ENCODE data around the gene THYN1.

The THYN1 gene

DNA sequence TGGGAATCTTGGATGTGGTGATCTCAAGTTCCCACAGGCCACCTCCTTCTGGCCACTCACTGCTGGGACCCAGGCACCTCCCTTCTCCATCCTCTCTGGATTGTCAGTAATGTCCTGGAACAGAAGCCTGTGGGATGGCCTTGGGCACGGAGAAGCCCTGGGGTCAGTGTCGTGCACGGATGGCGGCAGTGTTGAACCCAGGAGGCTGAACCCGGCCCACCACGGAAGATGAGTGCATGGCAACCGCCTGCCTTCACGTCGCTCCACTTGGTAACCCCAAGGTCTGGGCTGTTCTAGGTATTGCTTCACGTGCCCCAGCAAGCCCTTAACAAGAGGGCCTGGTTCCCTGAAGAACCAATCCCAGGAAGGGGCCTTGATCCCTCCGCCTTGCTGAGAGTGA is 7.1 kb downstream of the THYN1 start:
- DNase-seq: no peak

DNA sequence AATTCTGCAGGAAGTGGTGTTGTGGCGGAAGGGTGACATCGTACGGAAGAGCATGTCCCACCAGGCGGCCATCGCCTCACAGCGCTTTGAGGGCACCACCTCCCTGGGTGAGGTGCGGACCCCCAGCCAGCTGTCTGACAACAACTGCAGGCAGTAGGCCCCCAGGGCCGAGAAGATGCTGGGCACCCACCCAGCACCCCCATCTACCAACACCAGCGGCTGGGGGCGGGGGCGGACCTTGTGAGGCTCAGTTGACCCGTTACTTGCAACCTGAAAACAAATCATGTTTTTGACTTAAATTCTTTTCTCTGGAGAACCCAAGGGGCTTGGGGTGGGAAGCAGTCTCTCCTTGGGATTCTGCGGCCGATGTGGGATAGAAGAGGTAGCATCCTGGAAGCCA is 7.7 kb downstream of the THYN1 start:
- no peak for DNase-seq

DNA sequence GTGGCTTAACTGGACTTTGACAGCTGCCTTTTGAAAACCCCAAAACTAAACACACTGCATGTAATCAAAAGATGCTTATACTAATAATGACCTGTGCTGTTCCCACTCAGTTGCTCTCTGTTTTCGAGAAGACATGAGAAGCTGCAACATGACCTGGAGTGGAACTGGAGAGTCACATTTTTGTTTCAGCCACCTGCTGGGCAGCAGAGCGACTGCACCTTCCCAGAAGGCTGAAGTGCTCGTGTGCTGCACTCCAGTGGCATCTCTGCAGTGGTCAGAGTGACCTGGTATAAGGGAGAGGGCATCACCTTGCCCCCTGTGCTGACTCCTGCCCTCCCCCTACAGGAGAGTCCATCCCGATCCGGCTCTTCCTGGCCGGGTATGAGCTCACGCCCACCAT is 8.6 kb downstream of the THYN1 start:
- DNase-seq: no peak

DNA sequence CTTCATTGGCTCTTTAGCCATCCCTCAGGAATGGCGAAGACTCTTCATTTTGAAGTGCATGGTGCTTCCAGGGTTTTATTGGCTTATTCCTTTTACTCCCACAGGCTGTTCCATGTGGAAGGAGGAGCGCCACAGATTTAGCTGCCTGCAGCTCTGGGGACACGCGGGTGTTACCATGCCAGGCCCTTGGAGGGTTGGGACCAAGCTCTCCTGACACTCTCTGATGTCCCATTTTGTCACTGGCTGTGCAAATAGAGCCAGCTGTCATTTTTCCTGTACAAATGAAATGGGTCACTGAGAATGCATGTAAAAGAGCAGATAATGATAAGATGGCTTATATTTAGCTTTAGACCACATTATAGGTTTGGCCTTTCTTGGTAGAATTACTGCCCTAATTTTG is 9.2 kb downstream of the THYN1 start:
- DNase-seq: no peak

DNA sequence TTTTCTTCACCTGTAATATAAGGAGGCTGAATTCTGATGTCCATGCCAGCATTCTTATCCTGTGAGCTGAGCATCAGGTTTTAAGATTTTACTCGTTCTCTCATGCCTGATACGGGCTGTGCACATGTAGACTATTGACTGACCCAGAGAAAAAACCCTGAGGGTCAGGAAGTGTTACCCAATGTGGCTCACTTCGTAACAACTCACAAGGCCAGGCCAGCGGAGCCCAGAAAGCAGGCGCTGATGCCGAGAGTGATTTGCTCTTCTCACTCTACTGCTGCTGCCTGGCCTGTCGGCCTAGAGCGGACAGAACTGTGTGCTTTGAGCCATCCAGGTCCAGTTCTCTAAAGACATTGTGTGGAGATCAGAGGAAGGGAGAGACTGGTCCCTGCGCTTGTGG is 10.8 kb downstream of the THYN1 start:
- no peak for DNase-seq

DNA sequence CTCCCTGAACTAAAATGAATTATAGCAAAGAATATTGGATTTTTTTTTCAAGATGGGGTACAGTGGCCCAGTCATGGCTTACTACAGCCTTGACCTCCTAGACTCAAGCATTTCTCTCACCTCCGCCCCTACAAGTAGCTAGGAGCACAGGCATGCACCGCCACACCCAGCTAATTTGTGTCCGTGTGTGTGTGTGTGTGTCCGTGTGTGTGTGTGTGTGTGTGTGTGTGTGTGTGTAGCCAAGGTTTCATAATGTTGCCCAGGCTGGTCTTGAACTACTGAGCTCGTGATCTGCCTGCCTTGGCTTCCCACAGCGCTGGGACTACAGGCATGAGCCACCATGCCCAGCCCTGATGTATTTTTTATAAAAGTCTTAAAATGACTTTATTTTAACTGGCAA is 12.6 kb downstream of the THYN1 start:
- no peak for DNase-seq

DNA sequence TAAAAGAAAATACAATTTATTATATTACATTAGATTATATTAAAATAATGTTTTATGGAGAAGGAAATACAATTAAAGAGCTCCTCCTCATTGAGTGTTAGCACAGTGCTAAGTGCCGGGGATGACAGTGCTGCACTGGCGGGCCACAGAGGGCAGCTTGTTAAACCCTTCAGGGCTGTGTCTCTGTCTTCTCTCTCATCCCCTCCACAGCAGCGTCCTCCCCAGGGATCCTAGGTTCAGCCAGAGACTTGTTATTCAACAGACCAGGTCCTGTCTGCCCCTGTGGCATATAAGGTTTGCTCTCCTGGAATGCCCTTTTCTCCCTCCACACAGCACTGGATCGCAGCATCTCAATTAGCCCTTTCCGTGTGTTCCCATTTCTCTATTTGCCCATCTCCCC is 14.2 kb downstream of the THYN1 start:
- DNase-seq: no peak

DNA sequence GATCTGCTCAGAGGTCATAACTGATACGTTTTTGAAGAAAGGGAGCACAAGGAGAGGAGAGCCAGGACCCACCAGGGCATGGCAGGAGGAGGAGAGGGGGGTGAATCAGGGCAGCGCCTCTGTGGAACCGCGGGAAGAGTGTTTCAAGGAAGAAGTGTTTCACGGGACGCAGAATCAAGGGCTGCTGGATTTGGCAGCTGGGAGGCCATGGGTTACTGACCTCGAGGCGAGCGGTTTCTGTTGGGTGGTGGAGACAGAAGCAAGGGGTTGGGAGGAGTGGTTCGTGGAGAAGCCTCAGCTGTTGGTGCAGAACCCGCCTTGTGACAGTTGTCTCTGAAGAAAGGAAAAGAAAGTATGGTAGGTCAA is 15.6 kb downstream of the THYN1 start:
- no peak for DNase-seq

DNA sequence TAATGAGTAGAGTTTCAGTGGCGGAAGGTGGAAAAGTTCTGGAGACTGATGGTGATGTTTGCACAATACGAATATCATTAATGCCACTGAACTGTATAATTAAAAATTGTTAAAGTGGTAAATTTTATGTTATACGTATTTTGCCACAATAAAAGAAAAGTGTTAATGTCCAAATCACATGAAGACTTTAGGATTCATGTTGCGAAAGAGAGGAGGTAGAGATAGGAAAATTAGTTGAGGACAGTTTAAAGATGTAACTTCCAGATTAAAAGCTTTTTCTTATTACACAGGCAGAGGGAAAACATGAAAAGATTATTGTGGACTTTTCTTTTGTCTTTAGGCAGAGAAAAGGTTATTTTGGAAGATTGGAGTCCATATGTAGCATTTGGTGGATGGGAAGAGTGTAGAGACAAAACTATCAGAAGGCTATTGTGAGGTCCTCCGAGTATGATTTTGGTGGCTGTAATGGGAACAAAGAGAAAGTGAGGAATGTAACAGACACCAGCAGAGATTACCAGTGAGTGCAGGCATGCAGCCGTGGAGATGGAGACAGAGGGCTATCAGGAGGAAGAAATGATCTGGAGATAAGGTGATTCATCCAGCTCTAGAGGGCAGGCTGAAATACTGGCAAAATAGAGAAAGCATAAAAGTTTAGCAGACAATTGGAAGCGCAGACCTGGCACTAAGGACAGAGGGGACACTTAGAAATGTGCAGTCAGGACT is 16.2 kb downstream of the THYN1 start:
- no peak for DNase-seq

DNA sequence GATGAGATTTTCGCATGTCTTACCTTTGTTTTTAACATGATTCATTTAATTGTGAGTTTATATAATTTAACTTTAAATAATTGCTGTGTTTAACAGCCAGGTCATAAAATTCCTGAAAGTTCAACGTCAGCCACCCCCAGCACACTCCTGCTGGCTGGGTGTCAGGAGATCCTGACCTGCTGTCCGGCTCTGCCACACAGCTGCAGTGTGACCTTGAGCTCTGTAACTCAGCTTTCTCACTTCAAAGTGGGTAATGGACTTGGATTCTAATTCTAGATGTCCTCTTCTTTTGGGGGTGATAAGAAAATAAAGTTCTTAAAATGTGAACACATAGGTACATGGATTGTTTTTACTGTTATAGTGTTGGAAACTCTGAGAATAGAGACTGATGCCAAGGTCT is 17.8 kb downstream of the THYN1 start:
- DNase-seq: no peak

DNA sequence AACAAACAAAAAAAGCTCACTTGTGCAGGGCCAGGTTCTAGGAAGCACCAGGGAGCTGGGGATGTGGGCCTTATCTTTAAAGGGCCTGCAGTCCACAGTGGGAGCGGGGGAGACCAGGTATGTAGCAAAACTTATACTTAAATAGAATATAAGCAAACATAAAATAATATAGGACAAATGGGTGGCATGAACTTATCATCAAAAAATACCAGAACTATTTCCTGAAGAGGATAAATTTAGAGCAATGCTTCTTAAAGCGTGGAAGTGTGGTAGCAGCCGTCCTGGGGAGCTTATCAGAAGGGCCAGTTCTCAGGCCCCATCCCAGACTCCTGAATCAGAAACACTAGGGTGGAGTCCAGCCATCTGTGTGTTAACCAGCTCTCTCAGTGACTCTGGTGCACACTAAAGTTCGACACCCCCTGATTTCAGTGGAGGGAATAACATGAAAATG is 19.4 kb downstream of the THYN1 start:
- DNase-seq: no peak

DNA sequence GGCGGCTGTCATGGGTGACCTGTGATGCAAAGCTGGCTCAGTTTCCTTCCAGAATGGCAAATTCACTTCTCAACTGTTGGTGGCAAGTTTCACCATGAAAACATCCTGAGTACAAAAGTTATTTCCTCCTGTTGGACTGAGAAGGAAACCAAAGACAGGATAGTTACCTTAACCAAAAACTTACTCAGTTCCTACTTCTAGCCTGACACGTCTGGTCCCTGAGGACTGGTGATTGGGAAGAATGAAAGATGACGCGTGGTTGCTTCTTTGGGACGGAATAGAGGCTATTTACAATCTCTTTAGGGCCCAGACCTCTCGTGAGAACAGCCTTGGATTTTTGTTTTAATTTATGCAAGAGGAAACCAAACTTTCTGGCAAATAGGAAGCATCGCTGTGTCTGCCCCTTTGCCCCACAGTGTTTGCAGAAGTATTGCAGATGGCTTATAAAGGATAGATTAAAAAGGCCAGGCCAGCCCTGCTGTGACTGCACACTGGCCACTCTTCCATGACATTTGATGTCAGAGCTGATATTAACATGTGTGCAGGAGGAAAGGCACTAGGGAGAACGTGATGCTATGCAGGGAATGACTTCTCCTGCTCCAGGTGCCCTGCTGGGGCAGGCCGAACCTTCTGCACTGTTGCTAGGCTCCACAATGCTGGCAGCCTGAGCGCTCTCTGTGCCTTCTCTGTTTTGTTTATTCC is 21.0 kb downstream of the THYN1 start:
- DNase-seq: no peak

DNA sequence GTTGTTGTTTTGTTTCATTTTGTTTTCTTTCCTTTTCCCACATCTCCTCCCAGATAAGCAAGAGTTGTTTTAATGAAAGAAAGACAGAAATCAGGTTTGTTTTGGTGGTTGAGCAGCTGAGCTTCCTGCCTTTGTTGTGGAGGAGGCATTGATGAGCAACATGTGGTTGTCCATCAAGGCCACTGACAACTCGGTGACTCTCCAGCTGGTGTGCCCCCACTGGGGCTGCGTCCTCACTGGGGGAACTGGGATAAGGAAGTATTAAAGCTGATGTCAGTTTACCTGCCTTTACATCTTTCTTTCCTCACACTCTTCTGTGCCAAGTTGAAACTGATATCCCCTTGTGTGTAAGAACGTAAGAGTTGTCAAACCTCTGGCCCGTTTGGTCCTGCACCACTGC is 22.8 kb downstream of the THYN1 start:
- DNase-seq: no peak

DNA sequence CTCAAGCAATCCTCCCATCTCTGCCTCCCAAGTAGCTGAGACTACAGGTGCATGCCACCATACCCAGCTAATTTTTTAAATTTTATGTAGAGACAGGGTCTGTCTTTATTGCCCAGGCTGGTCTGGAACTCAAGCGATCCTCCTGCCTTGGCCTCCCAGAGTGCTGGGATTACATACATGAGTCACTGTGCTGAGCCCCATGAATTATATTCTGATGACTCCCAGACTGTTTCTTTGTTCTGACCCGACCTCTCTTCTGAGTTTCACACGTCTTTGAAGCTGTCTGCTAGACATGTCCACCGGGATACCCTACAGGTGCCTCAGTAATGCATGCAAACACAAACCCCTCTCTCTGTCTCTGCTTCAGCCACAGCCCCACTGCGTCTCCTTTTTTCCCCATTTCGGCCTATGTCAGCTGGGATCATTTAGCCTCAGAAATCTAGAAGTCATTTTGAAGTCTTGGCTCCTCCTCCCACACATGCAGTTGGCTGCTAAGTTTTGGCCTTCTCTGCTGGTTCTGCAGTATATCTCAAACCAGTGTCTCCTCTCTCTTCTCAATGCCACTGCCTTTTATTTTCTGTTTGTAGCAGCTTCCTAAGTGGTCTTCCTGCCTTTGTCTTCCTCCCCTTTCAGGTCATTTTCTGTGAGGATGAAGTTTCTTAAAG is 23.9 kb downstream of the THYN1 start:
- no peak for DNase-seq

DNA sequence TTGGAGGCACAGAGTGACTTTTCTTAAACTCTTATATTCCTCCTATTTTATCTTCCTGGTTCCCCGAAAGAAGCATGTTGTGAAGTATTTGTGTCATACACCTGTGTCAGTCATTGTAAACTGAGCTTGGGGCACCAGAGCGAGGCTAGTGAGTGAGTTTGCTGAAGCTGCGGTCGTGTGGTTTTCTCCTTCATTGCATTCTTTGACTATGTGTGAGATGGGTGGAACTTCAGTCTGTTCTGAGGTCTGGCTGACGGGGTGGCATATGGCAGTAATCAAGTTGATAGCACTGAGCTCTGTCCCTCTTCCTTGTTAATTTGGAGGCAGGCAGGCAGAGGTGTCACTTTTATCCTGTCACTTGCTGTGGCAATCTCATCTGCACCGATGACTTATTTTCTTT is 24.5 kb downstream of the THYN1 start:
- no peak for DNase-seq

DNA sequence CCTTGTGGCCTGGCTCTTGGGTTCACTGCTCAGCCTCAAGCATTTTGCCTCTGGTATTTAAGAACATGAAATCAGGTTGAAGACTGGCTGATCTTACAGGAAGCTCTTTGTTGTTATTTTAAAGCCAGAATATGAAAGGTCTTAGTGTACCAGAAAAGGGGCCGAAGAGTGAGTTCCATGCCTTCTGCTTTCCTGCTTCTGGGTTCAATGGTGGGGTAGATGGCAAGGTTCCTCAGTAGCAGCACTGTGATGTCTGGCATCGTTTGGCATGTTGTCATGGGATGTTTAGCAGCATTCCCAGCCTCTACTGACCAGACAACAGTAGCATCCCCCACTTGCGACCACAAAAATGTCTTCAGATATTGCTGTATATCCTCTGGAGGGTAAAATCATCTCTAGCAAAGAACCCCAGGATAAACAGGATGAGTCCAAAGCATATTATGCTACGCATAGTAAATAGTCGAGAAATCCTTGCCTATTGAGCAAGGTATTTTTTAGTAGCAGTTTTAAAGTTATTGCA is 26.3 kb downstream of the THYN1 start:
- DNase-seq: no peak

DNA sequence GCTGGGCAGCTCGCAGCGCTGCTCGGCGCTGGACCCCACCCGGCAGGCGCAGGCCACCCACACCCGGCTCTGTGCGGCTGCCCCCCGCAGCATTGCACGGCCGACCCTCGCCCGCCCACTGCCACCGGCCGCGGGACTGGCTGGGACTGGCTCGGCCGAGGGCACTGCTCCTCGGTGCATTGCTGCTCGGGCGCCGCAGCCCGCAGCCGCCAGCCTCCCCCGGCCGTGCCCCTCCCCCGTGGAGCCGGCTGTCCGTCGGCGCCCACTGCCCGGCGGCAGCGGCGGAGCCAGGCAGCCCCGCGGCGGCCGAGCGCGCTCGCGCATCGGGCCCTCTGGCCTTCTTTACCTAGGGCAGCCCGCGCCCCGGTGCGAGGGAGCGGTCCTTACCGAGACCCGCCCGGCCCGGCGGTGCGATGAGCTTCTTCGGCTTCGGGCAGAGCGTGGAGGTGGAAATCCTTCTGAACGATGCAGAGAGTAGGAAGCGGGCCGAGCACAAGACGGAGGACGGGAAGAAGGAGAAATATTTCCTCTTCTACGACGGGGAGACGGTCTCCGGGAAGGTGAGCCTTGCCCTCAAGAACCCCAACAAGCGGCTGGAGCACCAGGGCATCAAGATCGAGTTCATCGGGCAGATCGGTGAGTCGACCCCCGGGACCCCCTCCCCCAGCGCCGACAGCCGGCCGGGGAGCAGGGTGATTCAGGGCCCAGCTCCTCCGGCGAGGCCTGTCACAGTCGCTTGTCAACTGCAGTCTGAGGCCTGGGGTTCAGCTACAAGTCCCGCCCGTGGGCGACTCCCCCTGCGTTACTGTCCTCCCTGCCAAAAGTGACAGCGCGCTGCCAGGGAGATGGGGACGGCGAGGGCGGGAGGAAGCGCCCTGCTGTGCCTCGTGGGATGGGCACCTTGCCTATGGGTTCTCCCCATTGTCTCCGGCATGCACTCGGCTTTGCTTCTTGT is 28.2 kb downstream of the THYN1 start:
- peak; percentile 80 for DNase-seq

DNA sequence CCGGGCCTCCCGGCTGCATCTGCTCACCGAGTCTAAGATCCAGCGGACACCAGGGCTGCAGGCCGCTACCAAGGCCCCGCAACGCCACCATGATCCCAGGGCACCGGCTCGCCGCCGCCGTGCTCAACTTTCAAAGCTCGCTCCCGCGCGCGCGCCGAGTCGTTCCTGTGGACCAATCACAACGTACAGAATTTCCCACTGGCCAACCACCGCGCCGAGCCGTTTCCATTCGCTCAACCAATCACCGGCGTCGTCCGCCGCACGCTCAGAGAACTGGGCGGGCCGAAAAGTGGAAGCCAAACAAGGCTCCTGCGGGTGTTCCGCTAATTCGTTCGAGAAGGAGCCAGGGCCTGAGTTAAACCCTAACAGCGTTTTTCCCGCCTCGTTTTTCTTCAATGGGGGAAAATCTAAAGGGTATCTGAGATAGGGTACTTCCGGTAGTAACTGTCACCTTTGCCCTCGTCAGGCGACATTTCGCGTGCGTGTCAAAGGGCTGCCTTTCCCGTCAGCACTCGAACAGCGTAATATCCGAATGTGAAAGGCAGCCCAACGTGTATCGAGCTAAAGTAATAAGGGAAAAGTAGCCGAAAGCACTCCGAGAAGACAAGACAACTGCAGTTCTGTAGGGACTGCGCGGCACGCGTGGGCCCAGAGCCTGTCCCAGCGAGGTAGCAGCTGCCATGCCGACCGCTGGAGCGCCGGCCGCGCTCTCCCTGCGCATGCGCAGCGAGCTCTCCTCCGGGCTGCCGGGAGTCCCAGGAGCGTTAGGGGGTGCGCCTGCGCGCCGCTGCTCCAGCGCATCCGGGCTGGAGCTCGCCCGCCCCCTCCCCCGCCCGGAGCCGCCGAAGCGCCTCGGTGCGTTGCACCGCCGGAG is 29.1 kb downstream of the THYN1 start, which contains the start of the genes NCAPD3 and VPS26B:
TSS of gene NCAPD3 (minus strand) at position 132 of the 874 bp plus-strand sequence. CDS start at position 91, 41 bp downstream.
TSS of gene VPS26B (plus strand) at position 836 of the 874 bp plus-strand sequence. CDS start 452 bp downstream, outside the sequence.
- DNase-seq: peak; percentile 98

DNA sequence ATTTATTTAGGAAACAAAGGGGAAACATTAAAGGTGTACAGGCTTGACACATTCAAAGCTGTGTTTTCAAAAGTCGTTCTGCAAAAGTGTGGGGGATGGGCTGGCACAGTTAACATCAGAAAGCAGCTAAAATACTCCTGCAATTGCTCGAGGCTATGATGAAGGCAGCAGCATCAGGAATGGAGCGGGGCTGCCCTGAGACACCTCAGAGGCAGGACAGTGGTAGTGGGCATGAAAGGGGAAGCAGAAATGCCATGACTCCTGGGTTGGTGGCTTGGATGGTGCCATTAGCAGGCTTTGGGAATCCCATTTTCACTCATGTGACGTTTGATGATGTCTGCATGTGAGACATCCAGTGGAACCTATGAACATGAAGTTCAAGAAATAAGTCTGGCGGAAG is 30.0 kb downstream of the THYN1 start:
- no peak for DNase-seq

DNA sequence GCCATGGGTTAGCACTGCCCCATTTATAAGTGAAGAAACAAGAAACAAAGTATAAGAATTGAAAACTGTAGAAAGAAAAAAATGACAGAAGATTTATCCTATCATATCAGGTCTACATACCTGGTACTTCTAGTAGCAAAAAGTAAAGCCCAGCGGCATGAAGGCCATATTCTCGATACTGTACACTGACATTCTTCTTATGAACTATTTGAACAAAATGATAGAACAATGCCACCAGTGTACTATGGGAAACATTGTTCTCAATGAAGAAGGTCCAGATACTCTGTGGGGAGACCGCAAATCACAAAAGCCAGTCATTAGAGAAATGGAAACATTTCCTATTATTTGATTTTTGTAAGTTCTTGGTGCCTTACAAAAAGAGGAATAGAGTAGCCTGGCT is 36.3 kb downstream of the THYN1 start:
- DNase-seq: no peak

DNA sequence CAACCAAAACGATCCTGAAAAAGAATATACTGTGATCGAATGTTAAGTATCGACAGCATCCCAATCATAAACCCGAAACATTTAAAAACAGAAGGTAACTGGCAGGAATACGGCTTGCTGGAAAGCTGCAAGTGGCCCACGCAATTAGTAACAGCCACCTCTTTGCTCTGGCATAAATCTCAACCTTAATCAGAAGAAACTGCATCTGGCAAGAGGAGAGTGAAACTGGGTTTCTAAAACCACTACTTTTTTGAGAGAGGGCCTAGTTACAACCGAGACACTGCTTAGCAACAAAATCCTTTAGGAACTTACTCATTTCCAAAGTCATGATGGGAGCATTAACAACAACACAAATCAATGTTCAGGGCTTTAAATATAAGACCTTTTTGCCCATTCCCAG is 37.3 kb downstream of the THYN1 start:
- DNase-seq: no peak

Data from NCI-H345 (cell line).